ENCODE measurements around the gene AMZ1. TPM values are rescaled to one million over a fixed set of nuclear protein-coding genes. Genes with fewer than 3 reads are reported as not detected.

The AMZ1 gene
- total RNA-seq, 2 donors from 2014 or later, result not detected

DNA sequence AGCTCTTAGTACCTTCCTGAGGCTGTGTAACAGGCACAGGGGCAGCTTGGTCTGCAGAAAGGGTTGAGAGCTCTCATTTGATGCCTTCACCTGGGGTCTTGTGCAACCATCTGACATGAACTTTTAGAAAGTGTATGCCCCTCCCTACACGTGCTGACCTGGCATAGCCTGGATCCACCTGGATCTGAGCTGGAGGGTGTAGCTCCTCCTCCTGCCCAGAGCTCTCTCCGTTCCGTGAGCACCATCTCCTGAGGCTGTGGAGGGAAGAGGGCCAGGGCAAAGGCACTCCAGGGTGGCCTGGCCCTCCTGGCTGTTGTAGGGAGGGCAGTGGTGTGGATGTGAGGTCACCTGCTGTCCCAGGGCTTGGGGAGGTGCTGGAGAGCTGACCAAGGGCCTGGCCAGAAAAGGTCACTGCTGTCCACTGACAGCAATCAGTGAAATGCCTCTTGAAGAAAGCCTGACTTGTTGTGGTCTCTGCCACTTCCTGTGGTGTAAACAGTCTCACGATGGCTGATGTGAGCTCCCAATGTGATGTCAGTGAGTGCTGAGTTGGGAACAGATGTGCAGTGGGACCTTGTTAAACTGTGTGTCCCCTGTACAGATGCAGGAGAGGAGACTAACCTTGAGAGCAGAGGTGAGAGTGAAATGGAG is 23.0 kb downstream of the AMZ1 start:
- TF ChIP-seq POLR2A (IDR thresholded peaks at IDR 0.05), result no peak
- TF ChIP-seq, protein P1, sequence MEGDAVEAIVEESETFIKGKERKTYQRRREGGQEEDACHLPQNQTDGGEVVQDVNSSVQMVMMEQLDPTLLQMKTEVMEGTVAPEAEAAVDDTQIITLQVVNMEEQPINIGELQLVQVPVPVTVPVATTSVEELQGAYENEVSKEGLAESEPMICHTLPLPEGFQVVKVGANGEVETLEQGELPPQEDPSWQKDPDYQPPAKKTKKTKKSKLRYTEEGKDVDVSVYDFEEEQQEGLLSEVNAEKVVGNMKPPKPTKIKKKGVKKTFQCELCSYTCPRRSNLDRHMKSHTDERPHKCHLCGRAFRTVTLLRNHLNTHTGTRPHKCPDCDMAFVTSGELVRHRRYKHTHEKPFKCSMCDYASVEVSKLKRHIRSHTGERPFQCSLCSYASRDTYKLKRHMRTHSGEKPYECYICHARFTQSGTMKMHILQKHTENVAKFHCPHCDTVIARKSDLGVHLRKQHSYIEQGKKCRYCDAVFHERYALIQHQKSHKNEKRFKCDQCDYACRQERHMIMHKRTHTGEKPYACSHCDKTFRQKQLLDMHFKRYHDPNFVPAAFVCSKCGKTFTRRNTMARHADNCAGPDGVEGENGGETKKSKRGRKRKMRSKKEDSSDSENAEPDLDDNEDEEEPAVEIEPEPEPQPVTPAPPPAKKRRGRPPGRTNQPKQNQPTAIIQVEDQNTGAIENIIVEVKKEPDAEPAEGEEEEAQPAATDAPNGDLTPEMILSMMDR (IDR thresholded peaks at IDR 0.05), result no peak
- H3K9me3 ChIP-seq, result no peaks in the 10 kb centered on the region
- intact Hi-C loops (cut with DNase I), result no loop called here
- ATAC-seq (no peak), DNase-seq (no peak)
- H3K4me1 ChIP-seq, result peaks cover 9% of the 10 kb centered on the region
- 49 to 53% methylated on average over 3 to 4 of the region's 4 CpGs for whole genome bisulfite sequencing, 2 donors
- H3K4me3 ChIP-seq, result no peak overlapping the region
- no peaks in the 10 kb centered on the region for H3K36me3 ChIP-seq (replicated peaks in 1 of 2; ENCODE audit: insufficient read depth in 1 of 2, low read depth in 2 of 2)
- no peak overlapping the region for H3K27ac ChIP-seq
- no peaks in the 10 kb centered on the region for H3K27me3 ChIP-seq

DNA sequence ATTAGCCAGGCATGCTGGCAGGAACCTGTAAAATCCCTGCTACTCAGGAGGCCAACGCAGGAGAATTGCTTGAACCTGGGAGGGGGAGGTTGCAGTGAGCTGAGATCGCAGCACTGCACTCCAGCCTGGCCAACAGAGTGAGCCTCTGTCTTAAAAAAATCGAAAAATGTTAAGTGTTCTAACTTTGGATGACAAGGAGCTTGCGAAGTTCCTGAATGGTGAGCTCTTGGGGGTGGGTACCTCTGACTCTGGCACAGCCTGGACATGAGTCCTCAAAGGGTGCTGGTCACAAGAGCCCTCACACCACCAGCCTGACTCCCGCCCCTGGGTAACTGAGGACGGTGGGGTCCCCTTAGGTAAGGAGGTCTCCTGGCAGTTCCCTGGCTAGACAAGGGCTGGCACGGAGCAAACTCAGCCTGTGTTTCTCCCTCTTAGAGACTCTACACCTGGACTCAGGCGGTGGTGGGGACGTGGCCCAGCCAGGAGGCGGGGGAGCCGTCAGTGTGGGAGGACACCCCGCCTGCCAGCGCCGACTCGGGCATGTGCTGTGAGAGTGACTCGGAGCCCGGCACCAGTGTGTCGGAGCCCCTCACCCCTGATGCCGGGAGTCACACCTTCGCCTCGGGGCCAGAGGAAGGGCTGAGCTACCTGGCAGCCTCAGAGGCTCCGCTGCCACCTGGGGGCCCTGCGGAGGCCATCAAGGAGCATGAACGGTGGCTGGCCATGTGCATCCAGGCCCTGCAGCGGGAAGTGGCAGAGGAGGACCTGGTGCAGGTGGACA is 24.1 kb downstream of the AMZ1 start:
- Histone ChIP-seq H3K27ac (no peak overlapping the region), H3K36me3 (replicated peaks in 1 of 2; ENCODE audit: insufficient read depth in 1 of 2, low read depth in 2 of 2) (no peaks in the 10 kb centered on the region), H3K9me3 (no peaks in the 10 kb centered on the region), H3K27me3 (no peaks in the 10 kb centered on the region), H3K4me1 (peaks cover 11% of the 10 kb centered on the region), H3K4me3 (no peak overlapping the region)
- WGBS, 2 donors, result 89 to 90% methylated on average over 6 to 25 of the region's 25 CpGs
- TF ChIP-seq, protein P1 (IDR thresholded peaks at IDR 0.05), result no peak
- TF ChIP-seq POLR2A (IDR thresholded peaks at IDR 0.05), result no peak
- ATAC-seq (no peak), DNase-seq (no peak)
- intact Hi-C loops (cut with DNase I), result no loop called here

DNA sequence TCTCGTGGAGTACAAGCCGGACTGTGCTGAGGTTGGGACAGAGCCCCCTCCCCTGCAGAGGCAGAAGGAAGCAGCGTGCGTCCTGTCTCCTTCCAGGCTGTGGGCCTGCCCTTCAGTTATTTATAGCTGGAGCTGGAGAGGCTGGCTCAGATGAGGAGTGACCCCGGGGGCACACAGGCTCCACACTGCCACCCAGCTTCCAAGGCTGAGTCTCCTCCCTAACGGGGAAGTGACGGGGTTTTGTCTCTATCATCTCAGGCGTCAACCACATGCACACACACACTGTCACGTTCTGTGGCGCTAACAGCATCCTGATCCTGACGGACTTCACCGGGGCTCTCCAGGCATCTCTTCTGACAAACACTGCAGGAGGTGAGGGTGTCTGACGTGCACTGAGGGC is 25.4 kb downstream of the AMZ1 start:
- Histone ChIP-seq H3K4me1 (peaks cover 20% of the 10 kb centered on the region), H3K9me3 (no peaks in the 10 kb centered on the region), H3K36me3 (replicated peaks in 1 of 2; ENCODE audit: insufficient read depth in 1 of 2, low read depth in 2 of 2) (no peaks in the 10 kb centered on the region), H3K4me3 (no peak overlapping the region), H3K27me3 (no peaks in the 10 kb centered on the region), H3K27ac (no peak overlapping the region)
- DNase-seq (no peak), ATAC-seq (no peak)
- TF ChIP-seq POLR2A (IDR thresholded peaks at IDR 0.05), result no peak
- TF ChIP-seq, protein P1 (IDR thresholded peaks at IDR 0.05), result no peak
- WGBS, 2 donors, result 77 to 80% methylated on average over 8 to 13 of the region's 13 CpGs
- intact Hi-C loops (cut with DNase I), result no loop called here

DNA sequence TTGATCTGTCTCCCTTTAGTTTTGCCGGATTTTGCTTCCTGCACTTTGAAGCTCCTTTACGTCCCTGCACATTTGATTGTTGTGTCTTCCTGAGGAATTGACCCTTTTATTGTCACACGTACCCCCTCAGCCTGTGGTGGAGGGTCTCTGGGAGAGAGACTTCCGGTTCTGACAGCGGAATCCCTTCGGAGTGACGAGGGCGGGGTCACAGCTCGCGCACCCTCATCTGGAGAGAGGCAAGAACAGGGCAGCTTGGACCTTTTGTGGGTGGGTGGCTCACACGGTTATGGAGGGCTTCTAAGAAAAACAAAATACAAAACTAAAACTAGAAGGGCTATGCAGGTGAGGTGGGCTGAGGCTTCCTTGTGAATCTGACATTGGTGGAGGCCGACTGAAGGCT is 26.0 kb downstream of the AMZ1 start:
- Histone ChIP-seq H3K27ac (no peak overlapping the region), H3K9me3 (no peaks in the 10 kb centered on the region), H3K4me3 (no peak overlapping the region), H3K27me3 (no peaks in the 10 kb centered on the region), H3K4me1 (peaks cover 20% of the 10 kb centered on the region), H3K36me3 (replicated peaks in 1 of 2; ENCODE audit: insufficient read depth in 1 of 2, low read depth in 2 of 2) (no peaks in the 10 kb centered on the region)
- ATAC-seq (no peak), DNase-seq (no peak)
- TF ChIP-seq, protein P1 (IDR thresholded peaks at IDR 0.05), result no peak
- TF ChIP-seq POLR2A (IDR thresholded peaks at IDR 0.05), result no peak
- intact Hi-C loops (cut with DNase I), result no loop called here
- 85 to 95% methylated on average over 12 of the region's 12 CpGs for WGBS, 2 donors

Data from body of pancreas (tissue), 4 donors.